Measurements from ENCODE around the gene PTPRD.

GRCh38 chr9:10534850-10535249 is 78.0 kb downstream of the PTPRD start:
- TF ChIP-seq CTCF (conservative IDR thresholded peaks at IDR 0.05; ENCODE audit: low read length), result no peak
- no peak for TF ChIP-seq EZH2phosphoT487 (IDR thresholded peaks at IDR 0.05; ENCODE audit: borderline replicate concordance)

Data from Loucy (cell line).